IPS DF 4.7 (cell line): Measurements from ENCODE around the gene EIF3K.

ENCODE experiments used
- DNase-seq: peaks from one replicate; pipeline ENCODE4 v3.0.0-alpha.2; 2013; ENCODE audit warnings: low spot score; ENCODE audit errors: extremely low read depth

The EIF3K gene

GRCh38 chr19:38665950-38666662, 47.1 kb downstream of the EIF3K start:
- DNase-seq, result no peak

- no peak for DNase-seq
These were observed 47.9 kb downstream of the EIF3K start for GRCh38 chr19:38666663-38667511.

- no peak for DNase-seq
These were observed 48.7 kb downstream of the EIF3K start for GRCh38 chr19:38667661-38668171.

- DNase-seq, result no peak
These were observed 50.6 kb downstream of the EIF3K start for GRCh38 chr19:38669552-38669951.

- DNase-seq, result no peak
These were observed 52.0 kb downstream of the EIF3K start for GRCh38 chr19:38670921-38671398.

- DNase-seq, result no peak
These were observed 52.7 kb downstream of the EIF3K start for GRCh38 chr19:38671654-38672053.

GRCh38 chr19:38673030-38673429, 54.0 kb downstream of the EIF3K start:
- no peak for DNase-seq

- DNase-seq, result no peak
These were observed 55.6 kb downstream of the EIF3K start for GRCh38 chr19:38674388-38675171.

GRCh38 chr19:38675611-38676010, 56.6 kb downstream of the EIF3K start:
- DNase-seq, result no peak

- DNase-seq, result no peak
These were observed 57.3 kb downstream of the EIF3K start for GRCh38 chr19:38676023-38676877.

- no peak for DNase-seq
These were observed 58.1 kb downstream of the EIF3K start for GRCh38 chr19:38676878-38677646.

- DNase-seq, result no peak
These were observed 59.4 kb downstream of the EIF3K start for GRCh38 chr19:38678217-38678890.

GRCh38 chr19:38678891-38679494, 60.0 kb downstream of the EIF3K start:
- DNase-seq, result no peak

- no peak for DNase-seq
These were observed 60.9 kb downstream of the EIF3K start for GRCh38 chr19:38679839-38680238.

GRCh38 chr19:38682195-38682867, 63.3 kb downstream of the EIF3K start:
- no peak for DNase-seq

GRCh38 chr19:38682872-38683392, 63.9 kb downstream of the EIF3K start:
- DNase-seq, result no peak

- DNase-seq, result peak; percentile 90
These were observed 64.5 kb downstream of the EIF3K start for GRCh38 chr19:38683393-38684077.
